ENCODE results near the gene ADPRH. TPM values are rescaled to one million over a fixed set of nuclear protein-coding genes. Genes with fewer than 3 reads are reported as not detected.

ADPRH gene
- total RNA-seq, 1 experiment from 2014 or later = 3.6 TPM

DNA sequence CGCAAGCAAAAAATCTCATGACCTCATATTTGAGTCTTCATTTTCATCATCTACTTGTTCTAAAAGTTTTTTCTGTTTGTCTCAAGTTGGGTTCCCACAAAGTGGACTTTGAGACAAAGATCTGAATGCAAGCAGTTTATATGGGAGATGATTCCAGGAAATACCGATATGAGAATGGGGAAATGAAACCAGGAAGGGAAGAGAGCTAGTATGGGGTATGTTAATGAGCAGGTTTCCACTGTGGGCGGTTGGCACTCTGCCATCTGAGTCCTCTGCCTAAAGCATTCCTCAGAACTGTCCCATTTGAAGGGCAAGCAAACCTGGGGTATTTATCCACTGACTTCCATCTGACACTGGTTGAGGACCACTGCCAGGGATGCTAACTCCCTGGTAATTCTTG, 8.8 kb downstream of the ADPRH start:
- TF ChIP-seq ZNF219 (CRISPR knock-in tag; IDR thresholded peaks at IDR 0.05; ENCODE audit: borderline replicate concordance) (no peak), FOXJ3 (CRISPR knock-in tag; IDR thresholded peaks at IDR 0.05; ENCODE audit: borderline replicate concordance) (no peak), TP53 (CRISPR knock-in tag; IDR thresholded peaks at IDR 0.05) (no peak), ZNF671 (CRISPR knock-in tag; IDR thresholded peaks at IDR 0.05) (no peak), GTF2I (CRISPR knock-in tag; conservative IDR thresholded peaks at IDR 0.05) (no peak), GRHL2 (CRISPR knock-in tag; IDR thresholded peaks at IDR 0.05; ENCODE audit: insufficient replicate concordance, severe bottlenecking) (no peak), FOXP1 (CRISPR knock-in tag; IDR thresholded peaks at IDR 0.05; ENCODE audit: borderline replicate concordance) (no peak), MYBL2 (CRISPR knock-in tag; IDR thresholded peaks at IDR 0.05) (no peak), ELF4 (CRISPR knock-in tag; IDR thresholded peaks at IDR 0.05; ENCODE audit: low read depth) (no peak), ATF1 (CRISPR knock-in tag; IDR thresholded peaks at IDR 0.05) (no peak), KAT7 (CRISPR knock-in tag; IDR thresholded peaks at IDR 0.05; ENCODE audit: borderline replicate concordance) (no peak), JUN (CRISPR knock-in tag; IDR thresholded peaks at IDR 0.05) (no peak)
- TF ChIP-seq, protein P1, sequence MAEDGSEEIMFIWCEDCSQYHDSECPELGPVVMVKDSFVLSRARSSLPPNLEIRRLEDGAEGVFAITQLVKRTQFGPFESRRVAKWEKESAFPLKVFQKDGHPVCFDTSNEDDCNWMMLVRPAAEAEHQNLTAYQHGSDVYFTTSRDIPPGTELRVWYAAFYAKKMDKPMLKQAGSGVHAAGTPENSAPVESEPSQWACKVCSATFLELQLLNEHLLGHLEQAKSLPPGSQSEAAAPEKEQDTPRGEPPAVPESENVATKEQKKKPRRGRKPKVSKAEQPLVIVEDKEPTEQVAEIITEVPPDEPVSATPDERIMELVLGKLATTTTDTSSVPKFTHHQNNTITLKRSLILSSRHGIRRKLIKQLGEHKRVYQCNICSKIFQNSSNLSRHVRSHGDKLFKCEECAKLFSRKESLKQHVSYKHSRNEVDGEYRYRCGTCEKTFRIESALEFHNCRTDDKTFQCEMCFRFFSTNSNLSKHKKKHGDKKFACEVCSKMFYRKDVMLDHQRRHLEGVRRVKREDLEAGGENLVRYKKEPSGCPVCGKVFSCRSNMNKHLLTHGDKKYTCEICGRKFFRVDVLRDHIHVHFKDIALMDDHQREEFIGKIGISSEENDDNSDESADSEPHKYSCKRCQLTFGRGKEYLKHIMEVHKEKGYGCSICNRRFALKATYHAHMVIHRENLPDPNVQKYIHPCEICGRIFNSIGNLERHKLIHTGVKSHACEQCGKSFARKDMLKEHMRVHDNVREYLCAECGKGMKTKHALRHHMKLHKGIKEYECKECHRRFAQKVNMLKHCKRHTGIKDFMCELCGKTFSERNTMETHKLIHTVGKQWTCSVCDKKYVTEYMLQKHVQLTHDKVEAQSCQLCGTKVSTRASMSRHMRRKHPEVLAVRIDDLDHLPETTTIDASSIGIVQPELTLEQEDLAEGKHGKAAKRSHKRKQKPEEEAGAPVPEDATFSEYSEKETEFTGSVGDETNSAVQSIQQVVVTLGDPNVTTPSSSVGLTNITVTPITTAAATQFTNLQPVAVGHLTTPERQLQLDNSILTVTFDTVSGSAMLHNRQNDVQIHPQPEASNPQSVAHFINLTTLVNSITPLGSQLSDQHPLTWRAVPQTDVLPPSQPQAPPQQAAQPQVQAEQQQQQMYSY (CRISPR knock-in tag; IDR thresholded peaks at IDR 0.05) = no peak
- TF ChIP-seq, protein P2, sequence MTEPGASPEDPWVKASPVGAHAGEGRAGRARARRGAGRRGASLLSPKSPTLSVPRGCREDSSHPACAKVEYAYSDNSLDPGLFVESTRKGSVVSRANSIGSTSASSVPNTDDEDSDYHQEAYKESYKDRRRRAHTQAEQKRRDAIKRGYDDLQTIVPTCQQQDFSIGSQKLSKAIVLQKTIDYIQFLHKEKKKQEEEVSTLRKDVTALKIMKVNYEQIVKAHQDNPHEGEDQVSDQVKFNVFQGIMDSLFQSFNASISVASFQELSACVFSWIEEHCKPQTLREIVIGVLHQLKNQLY (CRISPR knock-in tag; IDR thresholded peaks at IDR 0.05) = no peak
- TF ChIP-seq, protein P3, sequence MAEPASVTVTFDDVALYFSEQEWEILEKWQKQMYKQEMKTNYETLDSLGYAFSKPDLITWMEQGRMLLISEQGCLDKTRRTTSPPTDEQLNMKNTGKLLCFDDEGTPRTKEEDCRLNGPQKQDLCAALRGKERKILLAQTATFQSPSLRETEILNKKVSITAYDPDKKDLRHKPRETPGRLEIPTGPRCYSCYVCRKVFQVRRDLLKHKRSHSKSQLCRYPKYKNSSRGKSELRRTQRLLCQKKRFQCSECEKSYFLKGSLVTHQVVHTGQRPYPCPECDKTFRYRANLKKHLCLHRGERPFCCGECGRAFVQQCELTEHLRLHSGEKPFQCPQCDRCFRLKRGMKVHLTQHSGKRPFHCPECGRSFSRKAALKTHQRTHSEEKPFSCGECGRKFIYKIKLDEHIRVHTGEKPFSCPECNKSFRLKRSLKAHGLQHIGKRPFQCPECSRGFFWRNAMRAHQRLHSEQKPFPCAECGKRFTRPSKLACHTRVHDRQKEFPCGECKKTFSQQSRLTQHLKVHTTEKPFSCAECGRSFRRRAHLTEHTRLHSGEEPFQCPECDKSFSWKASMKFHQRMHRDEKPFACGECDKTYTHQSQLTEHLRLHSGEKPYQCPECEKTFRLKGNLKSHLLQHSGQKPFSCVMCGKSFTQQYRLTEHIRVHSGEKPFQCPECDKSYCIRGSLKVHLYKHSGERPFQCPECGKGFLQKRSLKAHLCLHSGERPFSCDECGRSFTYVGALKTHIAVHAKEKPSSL (CRISPR knock-in tag; conservative IDR thresholded peaks at IDR 0.05) = no peak
- Mint-ChIP-seq H3K36me3 (no peaks in the 10 kb centered on the region), H3K4me1 (peaks cover 15% of the 10 kb centered on the region), H3K27me3 (ENCODE audit: low read depth) (peaks cover 4% of the 10 kb centered on the region), H3K4me3 (no peak overlapping the region), H3K9me3 (peaks cover 4% of the 10 kb centered on the region; the same call in 1 of the 2 replicates), H3K27ac (no peak overlapping the region)
- ATAC-seq (no peak), DNase-seq (ENCODE audit: low spot score) (no peak)
- ChIA-PET CTCF (interaction anchor here (1.0 to 1.4 kb wide), 2 partner anchors 11 to 12 kb away, joined by 3 to 7 read pairs; no protein-coding TSS in a partner anchor), POLR2A (no interaction called here)

DNA sequence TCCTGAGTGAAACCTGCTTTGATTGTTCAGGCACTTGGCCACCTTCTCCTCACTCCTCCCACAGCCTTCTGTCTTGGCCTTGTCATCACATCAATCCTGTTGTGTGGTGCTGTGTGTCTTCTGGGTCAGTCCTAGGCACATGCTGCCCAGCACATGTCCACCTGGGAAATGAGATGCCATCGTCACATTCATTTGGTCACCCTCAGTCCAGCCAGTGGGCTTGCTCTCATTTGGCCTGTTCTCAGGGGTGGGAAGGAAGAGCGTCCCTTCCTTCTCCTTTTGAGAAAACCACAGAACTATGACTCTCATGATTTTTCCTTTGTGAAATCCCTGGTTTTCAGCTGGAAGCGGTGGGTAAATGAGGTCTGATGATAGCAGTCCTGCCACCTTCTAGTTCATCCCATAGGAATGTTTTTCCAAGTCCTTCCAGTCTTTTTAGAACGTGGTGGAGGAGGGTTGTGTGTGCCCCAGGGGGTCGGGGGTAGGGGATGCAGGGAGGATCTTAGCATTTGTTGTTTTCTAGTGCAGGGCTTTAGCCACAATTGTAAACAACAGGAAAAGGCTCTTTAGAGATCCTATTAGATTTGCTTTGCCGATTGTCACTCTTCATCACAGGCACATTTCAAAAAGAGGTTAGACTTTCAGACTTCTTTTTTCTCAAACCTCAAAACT, 9.9 kb downstream of the ADPRH start:
- POLR2A ChIA-PET = no interaction called here
- peaks cover 15% of the 10 kb centered on the region for H3K4me1 Mint-ChIP-seq
- H3K27me3 Mint-ChIP-seq (ENCODE audit: low read depth) = peaks cover 4% of the 10 kb centered on the region
- ATAC-seq (peak; percentile 38; the same call in 1 of the 2 replicates), DNase-seq (ENCODE audit: low spot score) (no peak)
- H3K27ac Mint-ChIP-seq = no peak overlapping the region
- peaks cover 4% of the 10 kb centered on the region; the same call in 1 of the 2 replicates for H3K9me3 Mint-ChIP-seq
- CTCF ChIA-PET = interaction anchor here (1.0 to 1.4 kb wide), 4 partner anchors 10 to 12 kb away, joined by 3 to 7 read pairs (median 4); no protein-coding TSS in a partner anchor
- no peak overlapping the region for H3K4me3 Mint-ChIP-seq
- H3K36me3 Mint-ChIP-seq = no peaks in the 10 kb centered on the region
- TF ChIP-seq, protein P4, sequence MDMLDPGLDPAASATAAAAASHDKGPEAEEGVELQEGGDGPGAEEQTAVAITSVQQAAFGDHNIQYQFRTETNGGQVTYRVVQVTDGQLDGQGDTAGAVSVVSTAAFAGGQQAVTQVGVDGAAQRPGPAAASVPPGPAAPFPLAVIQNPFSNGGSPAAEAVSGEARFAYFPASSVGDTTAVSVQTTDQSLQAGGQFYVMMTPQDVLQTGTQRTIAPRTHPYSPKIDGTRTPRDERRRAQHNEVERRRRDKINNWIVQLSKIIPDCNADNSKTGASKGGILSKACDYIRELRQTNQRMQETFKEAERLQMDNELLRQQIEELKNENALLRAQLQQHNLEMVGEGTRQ (CRISPR knock-in tag; IDR thresholded peaks at IDR 0.05) = no peak
- TF ChIP-seq, protein P3 (CRISPR knock-in tag; conservative IDR thresholded peaks at IDR 0.05) = no peak
- TF ChIP-seq CREB1 (CRISPR knock-in tag; IDR thresholded peaks at IDR 0.05) (no peak), MXD4 (CRISPR knock-in tag; IDR thresholded peaks at IDR 0.05; ENCODE audit: borderline replicate concordance) (no peak), TEAD1 (CRISPR knock-in tag; IDR thresholded peaks at IDR 0.05) (no peak), ZNF263 (CRISPR knock-in tag; IDR thresholded peaks at IDR 0.05; ENCODE audit: low read depth) (no peak)
- TF ChIP-seq, protein P5, sequence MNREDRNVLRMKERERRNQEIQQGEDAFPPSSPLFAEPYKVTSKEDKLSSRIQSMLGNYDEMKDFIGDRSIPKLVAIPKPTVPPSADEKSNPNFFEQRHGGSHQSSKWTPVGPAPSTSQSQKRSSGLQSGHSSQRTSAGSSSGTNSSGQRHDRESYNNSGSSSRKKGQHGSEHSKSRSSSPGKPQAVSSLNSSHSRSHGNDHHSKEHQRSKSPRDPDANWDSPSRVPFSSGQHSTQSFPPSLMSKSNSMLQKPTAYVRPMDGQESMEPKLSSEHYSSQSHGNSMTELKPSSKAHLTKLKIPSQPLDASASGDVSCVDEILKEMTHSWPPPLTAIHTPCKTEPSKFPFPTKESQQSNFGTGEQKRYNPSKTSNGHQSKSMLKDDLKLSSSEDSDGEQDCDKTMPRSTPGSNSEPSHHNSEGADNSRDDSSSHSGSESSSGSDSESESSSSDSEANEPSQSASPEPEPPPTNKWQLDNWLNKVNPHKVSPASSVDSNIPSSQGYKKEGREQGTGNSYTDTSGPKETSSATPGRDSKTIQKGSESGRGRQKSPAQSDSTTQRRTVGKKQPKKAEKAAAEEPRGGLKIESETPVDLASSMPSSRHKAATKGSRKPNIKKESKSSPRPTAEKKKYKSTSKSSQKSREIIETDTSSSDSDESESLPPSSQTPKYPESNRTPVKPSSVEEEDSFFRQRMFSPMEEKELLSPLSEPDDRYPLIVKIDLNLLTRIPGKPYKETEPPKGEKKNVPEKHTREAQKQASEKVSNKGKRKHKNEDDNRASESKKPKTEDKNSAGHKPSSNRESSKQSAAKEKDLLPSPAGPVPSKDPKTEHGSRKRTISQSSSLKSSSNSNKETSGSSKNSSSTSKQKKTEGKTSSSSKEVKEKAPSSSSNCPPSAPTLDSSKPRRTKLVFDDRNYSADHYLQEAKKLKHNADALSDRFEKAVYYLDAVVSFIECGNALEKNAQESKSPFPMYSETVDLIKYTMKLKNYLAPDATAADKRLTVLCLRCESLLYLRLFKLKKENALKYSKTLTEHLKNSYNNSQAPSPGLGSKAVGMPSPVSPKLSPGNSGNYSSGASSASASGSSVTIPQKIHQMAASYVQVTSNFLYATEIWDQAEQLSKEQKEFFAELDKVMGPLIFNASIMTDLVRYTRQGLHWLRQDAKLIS (CRISPR knock-in tag; IDR thresholded peaks at IDR 0.05; ENCODE audit: borderline replicate concordance) = no peak
